Measurements from ENCODE around the gene NFATC3. TPM values are rescaled to one million over a fixed set of nuclear protein-coding genes. Genes with fewer than 3 reads are reported as not detected.
A peak's percentile ranks its signal among the peaks of the same experiment; 100 is the strongest.

The NFATC3 gene
- total and polyA plus RNA-seq, 2 donors (not counting 1 experiment from before 2014, with no cell fraction given): 33.4 to 115 TPM

DNA sequence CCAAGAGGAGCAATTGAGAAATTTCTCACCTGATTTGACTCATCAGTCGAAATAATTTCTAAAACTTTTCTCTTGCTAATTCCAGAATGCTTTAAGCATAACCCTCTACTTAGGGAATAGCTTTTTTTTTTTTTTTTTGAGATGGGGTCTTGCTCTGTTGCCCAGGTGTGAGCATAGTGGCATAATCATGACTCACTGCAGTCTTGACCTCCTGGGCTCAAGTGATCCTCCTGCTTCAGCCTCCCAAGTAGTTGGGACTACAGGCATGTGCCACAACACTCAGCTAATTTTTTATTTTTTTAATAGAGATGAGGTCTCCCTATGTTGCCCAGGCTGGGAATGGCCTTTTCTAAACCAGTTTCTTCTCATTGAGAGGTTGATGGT is 13.7 kb upstream of the NFATC3 start:
- TF ChIP-seq, protein P1, sequence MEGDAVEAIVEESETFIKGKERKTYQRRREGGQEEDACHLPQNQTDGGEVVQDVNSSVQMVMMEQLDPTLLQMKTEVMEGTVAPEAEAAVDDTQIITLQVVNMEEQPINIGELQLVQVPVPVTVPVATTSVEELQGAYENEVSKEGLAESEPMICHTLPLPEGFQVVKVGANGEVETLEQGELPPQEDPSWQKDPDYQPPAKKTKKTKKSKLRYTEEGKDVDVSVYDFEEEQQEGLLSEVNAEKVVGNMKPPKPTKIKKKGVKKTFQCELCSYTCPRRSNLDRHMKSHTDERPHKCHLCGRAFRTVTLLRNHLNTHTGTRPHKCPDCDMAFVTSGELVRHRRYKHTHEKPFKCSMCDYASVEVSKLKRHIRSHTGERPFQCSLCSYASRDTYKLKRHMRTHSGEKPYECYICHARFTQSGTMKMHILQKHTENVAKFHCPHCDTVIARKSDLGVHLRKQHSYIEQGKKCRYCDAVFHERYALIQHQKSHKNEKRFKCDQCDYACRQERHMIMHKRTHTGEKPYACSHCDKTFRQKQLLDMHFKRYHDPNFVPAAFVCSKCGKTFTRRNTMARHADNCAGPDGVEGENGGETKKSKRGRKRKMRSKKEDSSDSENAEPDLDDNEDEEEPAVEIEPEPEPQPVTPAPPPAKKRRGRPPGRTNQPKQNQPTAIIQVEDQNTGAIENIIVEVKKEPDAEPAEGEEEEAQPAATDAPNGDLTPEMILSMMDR (IDR thresholded peaks at IDR 0.05): no peak
- no peak for TF ChIP-seq EZH2 (IDR thresholded peaks at IDR 0.05; ENCODE audit: borderline replicate concordance, insufficient read depth, low read depth, low read length, poor library complexity, severe bottlenecking)

DNA sequence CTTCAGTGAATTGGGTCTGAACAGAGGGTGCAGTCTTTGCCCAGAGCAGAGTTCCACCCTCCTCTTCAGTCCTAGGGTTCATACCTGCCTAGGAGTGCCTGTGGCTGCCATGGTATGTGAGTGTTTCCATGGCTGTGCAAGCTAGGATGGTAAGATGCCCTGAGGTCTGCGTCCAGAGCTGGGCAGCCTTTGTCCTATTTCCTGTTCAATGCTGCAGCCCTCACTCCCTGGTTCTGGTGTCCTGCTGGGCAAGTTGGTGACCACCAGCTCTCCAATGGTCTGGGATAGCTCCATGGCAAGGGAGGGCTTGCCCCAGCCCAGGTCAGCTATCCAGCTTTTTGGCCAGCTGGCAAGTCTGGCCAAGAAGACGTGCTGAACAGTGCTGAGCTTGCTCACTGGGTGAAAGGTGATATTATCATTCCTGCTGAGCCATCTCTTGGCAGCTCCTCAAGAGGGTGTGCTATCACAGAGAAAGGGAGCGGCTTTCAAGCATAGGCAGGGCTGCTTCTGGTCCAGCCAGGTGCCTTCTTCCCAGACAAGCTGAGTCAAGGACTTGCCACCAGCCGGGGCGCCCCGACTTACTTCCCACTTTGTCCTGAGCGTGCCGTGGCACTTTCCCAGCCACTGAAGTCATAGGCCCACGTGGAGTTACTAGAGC is 13.0 kb upstream of the NFATC3 start:
- Histone ChIP-seq H3K4me2 (replicated peaks; ENCODE audit: low read depth, low read length, poor library complexity, severe bottlenecking) (peak overlapping the region; percentile 27), H3K9ac (ENCODE audit: low read length) (no peak overlapping the region), H3K79me2 (ENCODE audit: control insufficient read depth, insufficient read depth, low read length) (peaks cover 61% of the 10 kb centered on the region), H3K27ac (ENCODE audit: low read length in 2 of 2) (peak overlapping the region in 1 of 2 donors; percentile 27), H3K36me3 (replicated peaks in 1 of 2; ENCODE audit: control extremely low read depth in 1 of 2, control insufficient read depth in 1 of 2, extremely low read depth in 1 of 2, insufficient read depth in 2 of 2, low read length in 1 of 2) (peaks cover 2 to 81% of the 10 kb centered on the region in 2 experiments), H2AFZ (ENCODE audit: insufficient read depth, low read depth, low read length, poor library complexity, severe bottlenecking) (no peak overlapping the region), H3K4me3 (ENCODE audit: control extremely low read depth in 1 of 5, extremely low read depth in 1 of 5, insufficient read depth in 1 of 5, low read depth in 2 of 5, low read length in 4 of 5) (no peak overlapping the region), H3K4me1 (ENCODE audit: control insufficient read depth in 2 of 2, insufficient read depth in 2 of 2, low read length in 2 of 2) (peaks cover 69 to 80% of the 10 kb centered on the region in 2 donors), H3K9me3 (ENCODE audit: control extremely low read depth in 1 of 3, control insufficient read depth in 2 of 3, insufficient read depth in 1 of 3, low read length in 2 of 3) (peaks cover 0 to 4% (median 0%) of the 10 kb centered on the region in 3 donors), H3K27me3 (replicated peaks in 1 of 4; ENCODE audit: control extremely low read depth in 1 of 4, control insufficient read depth in 3 of 4, insufficient read depth in 4 of 4, low read length in 3 of 4) (no peaks in the 10 kb centered on the region), H4K20me1 (ENCODE audit: control insufficient read depth, insufficient read depth, low read length, poor library complexity, severe bottlenecking) (peaks cover 38% of the 10 kb centered on the region)
- Mint-ChIP-seq H3K4me1 (peaks cover 72% of the 10 kb centered on the region), H3K27me3 (no peaks in the 10 kb centered on the region), H3K9me3 (ENCODE audit: insufficient read depth) (no peaks in the 10 kb centered on the region), H3K27ac (peak overlapping the region; percentile 78), H3K4me3 (peak overlapping the region; percentile 69)
- POLR2A ChIA-PET: interaction anchor here (1.5 to 4.7 kb wide), 2 partner anchors 8 to 12 kb away, joined by 6 to 52 read pairs; partner anchors contain the start of gene NFATC3
- intact Hi-C loops (cut with micrococcal nuclease): no loop called here
- no peak for ATAC-seq (ENCODE audit: low read depth)
- DNase-seq: no peak
- TF ChIP-seq, protein P1 (IDR thresholded peaks at IDR 0.05): no peak
- TF ChIP-seq EZH2 (IDR thresholded peaks at IDR 0.05; ENCODE audit: borderline replicate concordance, insufficient read depth, low read depth, low read length, poor library complexity, severe bottlenecking): no peak
- CTCF ChIA-PET: interaction anchor here (1.3 to 14.0 kb wide), 9 partner anchors 12 to 257 kb away, joined by 3 to 242 read pairs (median 7); partner anchors contain the start of genes NFATC3 and NRN1L
- WGBS (ENCODE audit: insufficient coverage): 93% methylated on average over 3 of the region's 9 CpGs

More for the DNA sequence above, 13.7 kb upstream of the NFATC3 start:
- H3K4me1 Mint-ChIP-seq: peaks cover 70% of the 10 kb centered on the region
- peaks cover 0 to 4% (median 0%) of the 10 kb centered on the region in 3 donors for H3K9me3 ChIP-seq (ENCODE audit: control extremely low read depth in 1 of 3, control insufficient read depth in 2 of 3, insufficient read depth in 1 of 3, low read length in 2 of 3)
- no peaks in the 10 kb centered on the region for H3K9me3 Mint-ChIP-seq (ENCODE audit: insufficient read depth)
- H3K9ac ChIP-seq (ENCODE audit: low read length): no peak overlapping the region
- H3K27ac ChIP-seq (ENCODE audit: low read length in 2 of 2): peak overlapping the region in 1 of 2 donors; percentile 62
- H3K4me2 ChIP-seq (replicated peaks; ENCODE audit: low read depth, low read length, poor library complexity, severe bottlenecking): peak overlapping the region; percentile 61
- no peaks in the 10 kb centered on the region for H3K27me3 ChIP-seq (replicated peaks in 1 of 4; ENCODE audit: control extremely low read depth in 1 of 4, control insufficient read depth in 3 of 4, insufficient read depth in 4 of 4, low read length in 3 of 4)
- CTCF ChIA-PET: interaction anchor here (0.6 to 14.0 kb wide), 16 partner anchors 12 to 357 kb away, joined by 3 to 242 read pairs (median 5); partner anchors contain the start of genes NFATC3 and NRN1L
- H2AFZ ChIP-seq (ENCODE audit: insufficient read depth, low read depth, low read length, poor library complexity, severe bottlenecking): no peak overlapping the region
- H3K79me2 ChIP-seq (ENCODE audit: control insufficient read depth, insufficient read depth, low read length): peaks cover 61% of the 10 kb centered on the region
- peak overlapping the region in 1 of 5 experiments; percentile 7 for H3K4me3 ChIP-seq (ENCODE audit: control extremely low read depth in 1 of 5, extremely low read depth in 1 of 5, insufficient read depth in 1 of 5, low read depth in 2 of 5, low read length in 4 of 5)
- intact Hi-C loops (cut with micrococcal nuclease): loop anchor here (2.0 kb wide), 1 partner anchor 13 kb away; the partner anchor contains the start of gene NFATC3
- H3K4me1 ChIP-seq (ENCODE audit: control insufficient read depth in 2 of 2, insufficient read depth in 2 of 2, low read length in 2 of 2): peaks cover 66 to 73% of the 10 kb centered on the region in 2 donors
- POLR2A ChIA-PET: interaction anchor here (1.5 to 4.7 kb wide), 2 partner anchors 9 to 12 kb away, joined by 6 to 52 read pairs; partner anchors contain the start of gene NFATC3
- H3K36me3 ChIP-seq (replicated peaks in 1 of 2; ENCODE audit: control extremely low read depth in 1 of 2, control insufficient read depth in 1 of 2, extremely low read depth in 1 of 2, insufficient read depth in 2 of 2, low read length in 1 of 2): peaks cover 4 to 79% of the 10 kb centered on the region in 2 experiments
- peak overlapping the region; percentile 86 for H3K27ac Mint-ChIP-seq
- no CpG with 5 or more reads among the region's 1 CpG for WGBS (ENCODE audit: insufficient coverage)
- ATAC-seq (ENCODE audit: low read depth): no peak
- peaks cover 40% of the 10 kb centered on the region for H4K20me1 ChIP-seq (ENCODE audit: control insufficient read depth, insufficient read depth, low read length, poor library complexity, severe bottlenecking)
- no peaks in the 10 kb centered on the region for H3K27me3 Mint-ChIP-seq
- no peak for DNase-seq
- peak overlapping the region; percentile 72 for H3K4me3 Mint-ChIP-seq

Data from B cell (primary cell).